GM12874 (cell line): ENCODE measurements around the gene TSHZ1.

Source experiments
- TF ChIP-seq, protein P1 (sequence below): IDR thresholded peaks from 2 replicates; pipeline ENCODE4 v1.5.1; 2011; ENCODE audit warnings: low read depth, mild to moderate bottlenecking, control low read depth, low read length, moderate library complexity; ENCODE audit not compliant: insufficient read depth

The TSHZ1 gene, protein sequence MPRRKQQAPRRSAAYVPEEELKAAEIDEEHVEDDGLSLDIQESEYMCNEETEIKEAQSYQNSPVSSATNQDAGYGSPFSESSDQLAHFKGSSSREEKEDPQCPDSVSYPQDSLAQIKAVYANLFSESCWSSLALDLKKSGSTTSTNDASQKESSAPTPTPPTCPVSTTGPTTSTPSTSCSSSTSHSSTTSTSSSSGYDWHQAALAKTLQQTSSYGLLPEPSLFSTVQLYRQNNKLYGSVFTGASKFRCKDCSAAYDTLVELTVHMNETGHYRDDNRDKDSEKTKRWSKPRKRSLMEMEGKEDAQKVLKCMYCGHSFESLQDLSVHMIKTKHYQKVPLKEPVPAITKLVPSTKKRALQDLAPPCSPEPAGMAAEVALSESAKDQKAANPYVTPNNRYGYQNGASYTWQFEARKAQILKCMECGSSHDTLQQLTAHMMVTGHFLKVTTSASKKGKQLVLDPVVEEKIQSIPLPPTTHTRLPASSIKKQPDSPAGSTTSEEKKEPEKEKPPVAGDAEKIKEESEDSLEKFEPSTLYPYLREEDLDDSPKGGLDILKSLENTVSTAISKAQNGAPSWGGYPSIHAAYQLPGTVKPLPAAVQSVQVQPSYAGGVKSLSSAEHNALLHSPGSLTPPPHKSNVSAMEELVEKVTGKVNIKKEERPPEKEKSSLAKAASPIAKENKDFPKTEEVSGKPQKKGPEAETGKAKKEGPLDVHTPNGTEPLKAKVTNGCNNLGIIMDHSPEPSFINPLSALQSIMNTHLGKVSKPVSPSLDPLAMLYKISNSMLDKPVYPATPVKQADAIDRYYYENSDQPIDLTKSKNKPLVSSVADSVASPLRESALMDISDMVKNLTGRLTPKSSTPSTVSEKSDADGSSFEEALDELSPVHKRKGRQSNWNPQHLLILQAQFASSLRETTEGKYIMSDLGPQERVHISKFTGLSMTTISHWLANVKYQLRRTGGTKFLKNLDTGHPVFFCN (N-terminal part only)

DNA sequence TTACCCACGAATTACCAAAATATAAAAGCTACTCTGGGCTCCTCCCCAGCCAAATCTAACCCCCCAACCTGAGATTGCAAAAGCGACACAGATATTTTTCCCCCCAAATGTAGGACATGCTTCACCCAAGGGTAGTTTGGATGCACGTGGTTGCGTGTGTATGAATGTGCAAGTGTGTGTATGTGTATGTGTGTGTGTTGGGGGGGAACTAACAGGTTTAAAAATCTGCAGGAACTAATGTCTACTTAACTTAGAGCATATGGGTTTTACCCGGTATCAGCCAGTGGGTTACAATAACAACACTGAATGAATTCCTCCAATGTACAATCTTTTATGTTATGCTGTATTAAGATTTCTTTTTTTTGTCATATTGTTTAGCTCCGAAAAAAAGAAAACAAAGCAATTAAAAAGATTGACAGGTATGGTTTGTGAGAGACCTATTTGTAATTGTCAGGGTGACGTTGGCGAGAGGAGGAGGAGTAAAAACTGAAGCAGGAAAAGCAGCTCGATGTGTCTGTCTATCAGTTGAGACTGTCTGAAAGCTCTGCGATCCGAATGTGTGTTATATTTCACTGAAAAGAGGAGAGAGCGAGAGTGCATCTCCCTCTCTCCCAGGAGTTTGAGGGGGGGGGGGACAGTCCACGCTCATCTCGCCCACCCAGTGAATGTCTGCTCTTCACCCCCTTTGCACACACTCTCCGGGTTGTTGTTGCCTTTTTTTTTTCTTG lies at the start of gene TSHZ1:
TSHZ1 (plus strand) TSS at position 524 of the 728 bp plus-strand sequence. CDS start 1,080 bp downstream, outside the sequence.
- TF ChIP-seq, protein P1, sequence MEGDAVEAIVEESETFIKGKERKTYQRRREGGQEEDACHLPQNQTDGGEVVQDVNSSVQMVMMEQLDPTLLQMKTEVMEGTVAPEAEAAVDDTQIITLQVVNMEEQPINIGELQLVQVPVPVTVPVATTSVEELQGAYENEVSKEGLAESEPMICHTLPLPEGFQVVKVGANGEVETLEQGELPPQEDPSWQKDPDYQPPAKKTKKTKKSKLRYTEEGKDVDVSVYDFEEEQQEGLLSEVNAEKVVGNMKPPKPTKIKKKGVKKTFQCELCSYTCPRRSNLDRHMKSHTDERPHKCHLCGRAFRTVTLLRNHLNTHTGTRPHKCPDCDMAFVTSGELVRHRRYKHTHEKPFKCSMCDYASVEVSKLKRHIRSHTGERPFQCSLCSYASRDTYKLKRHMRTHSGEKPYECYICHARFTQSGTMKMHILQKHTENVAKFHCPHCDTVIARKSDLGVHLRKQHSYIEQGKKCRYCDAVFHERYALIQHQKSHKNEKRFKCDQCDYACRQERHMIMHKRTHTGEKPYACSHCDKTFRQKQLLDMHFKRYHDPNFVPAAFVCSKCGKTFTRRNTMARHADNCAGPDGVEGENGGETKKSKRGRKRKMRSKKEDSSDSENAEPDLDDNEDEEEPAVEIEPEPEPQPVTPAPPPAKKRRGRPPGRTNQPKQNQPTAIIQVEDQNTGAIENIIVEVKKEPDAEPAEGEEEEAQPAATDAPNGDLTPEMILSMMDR = no peak

DNA sequence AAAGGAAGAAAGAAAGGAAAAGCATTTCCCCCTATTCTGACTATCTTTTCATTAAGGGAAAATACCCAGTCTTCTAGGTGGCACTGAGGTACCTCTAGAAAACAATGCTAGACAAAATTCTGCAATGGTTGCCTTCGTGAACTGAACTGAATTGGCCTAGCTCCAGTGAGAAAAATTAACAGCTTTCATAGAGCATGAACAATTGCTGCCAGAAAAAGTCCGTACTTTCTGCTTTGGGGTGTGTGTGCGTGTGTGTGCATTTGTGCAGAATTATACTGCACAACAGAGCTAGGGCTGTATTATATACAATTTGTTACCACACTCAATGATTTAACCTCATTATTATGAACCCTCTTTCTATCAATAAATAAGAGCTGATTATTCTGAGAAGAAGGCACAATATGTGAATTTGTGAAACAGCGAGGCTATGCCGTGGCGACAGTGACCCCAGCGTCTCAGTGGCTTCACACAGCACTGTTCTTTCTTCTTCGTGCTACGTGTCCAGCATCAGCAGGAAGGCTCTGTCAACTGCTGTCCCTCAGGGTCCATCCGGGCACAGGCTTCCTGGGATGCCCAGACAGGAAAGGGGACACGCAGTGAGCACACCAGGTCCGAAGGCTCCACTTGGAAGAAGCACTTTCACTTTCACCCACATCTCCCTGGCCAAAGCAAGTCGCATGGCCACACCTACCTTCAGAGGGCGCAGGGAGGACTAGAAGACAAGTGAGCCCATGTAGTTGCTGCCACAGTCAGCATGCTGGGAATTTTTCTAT lies 49.2 kb upstream of the TSHZ1 start:
- TF ChIP-seq, protein P1 = no peak

DNA sequence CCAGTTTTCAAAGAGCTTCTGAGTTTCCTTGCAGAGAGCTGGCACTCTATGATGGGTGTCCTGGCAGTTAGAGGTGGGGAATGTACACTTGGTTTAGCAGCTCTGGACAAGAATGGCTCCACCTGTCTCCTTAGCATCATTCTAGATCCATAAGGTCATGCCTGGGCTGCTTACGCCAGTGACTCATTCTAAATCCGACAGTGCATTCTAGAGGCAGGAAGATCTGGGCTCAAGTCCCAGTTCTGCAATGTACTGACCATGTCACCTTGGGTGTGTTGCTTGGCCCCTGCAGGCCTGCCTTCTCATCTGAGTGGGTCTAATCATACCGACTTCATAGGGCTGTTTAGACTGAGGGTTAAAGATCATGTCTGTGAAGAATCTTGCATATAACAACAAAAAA lies 48.1 kb upstream of the TSHZ1 start:
- TF ChIP-seq, protein P1 = no peak

DNA sequence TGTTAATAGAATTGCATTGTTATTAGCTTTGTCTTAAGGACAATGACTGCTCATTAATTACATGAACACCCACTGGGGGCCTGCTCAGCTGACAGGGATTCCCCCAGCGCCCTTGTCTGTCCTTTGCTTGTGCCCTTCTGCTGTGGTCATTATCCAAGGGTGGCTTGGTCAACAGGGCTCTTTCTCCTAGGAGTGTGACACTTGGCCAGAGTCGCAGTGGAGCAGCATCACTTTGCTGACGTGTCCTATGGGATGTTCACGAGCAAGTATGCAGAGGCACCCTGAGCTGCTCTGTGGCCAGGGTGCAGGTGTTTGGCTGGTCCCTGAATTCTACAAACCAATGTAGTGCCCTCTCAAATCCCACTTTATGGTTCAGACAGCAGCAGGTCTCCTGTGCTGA lies 47.6 kb upstream of the TSHZ1 start:
- TF ChIP-seq, protein P1 = no peak

DNA sequence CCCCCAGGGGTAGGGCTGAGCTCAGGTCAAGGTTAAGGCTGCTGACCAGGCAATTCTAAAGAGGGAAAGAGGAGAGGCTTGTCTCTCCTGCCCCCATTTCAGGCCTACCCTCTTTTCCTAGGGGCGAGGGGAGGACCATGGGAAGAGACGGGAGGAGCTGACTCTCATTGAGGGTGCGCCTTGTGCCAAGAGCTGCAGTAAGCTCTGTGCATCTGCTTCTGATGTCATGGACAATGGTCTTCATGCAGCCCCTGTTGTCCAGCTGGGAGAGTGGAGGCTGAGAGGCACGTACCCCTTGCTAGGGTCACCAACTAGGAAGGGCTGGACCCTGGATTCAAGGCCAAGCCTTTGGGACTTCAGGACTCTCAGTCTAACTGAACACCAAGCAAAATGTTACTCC lies 46.9 kb upstream of the TSHZ1 start:
- TF ChIP-seq, protein P1 = no peak

DNA sequence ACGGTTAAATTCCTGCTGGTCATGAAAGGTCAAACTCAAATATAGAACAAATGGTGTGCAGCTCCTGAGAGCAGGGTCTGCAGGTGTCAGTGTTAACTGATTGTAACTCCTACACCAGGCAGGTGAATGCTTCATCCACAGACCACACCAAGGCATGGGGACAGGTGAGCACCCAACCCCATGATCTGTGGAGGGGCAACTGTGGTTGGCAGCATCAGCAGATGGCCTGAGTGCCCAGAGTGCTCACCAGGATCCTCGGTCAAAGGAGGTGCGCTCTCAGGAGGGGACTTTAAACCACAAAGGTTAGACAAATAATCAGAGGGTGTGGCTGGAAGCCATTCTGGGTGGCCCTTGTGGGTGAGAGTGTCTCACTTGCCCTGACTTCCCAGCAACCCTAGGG lies 46.1 kb upstream of the TSHZ1 start:
- TF ChIP-seq, protein P1 = no peak
